ENCODE measurements around the gene COL16A1.

Gene COL16A1

DNA sequence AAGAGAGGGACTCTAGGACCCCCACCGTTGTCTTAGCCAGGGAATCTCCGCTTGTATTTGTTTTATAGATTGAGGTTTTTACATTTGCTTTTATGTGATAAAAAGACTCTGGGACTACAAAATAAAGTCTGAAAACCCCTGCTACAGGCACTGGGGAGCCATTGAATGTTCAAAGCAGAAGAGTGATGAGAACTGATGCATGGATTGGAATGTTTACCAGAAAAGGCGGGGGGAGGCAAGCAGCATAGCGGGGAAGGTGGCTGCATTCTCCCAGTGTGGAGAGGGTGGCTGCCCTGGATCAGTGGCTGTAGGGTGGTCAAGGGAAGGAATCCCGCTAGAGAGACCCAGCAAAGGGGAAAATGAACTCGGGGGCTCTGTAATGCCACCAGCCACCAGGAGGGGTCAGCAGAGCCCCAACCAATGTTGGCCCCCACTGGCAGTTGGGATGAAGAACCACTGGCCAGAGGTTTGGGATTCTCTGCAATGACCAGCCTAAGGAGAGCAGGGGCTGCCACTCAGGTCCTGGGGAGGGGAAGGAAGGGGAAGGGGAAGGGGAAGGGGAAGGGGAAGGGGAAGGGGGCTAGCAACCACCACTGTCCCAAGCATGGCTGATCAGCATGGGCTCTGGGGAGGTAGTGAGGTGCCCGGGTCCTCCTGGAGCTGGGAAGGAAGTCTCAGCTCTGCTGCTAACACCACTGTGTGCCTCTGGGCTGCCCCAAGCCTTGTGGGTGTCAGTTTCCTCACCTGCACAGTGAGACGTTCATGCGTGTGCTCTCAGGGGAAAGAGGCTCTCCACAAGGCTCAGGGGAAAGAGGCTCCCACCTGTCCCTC lies 40.0 kb downstream of the COL16A1 start:
- DNase-seq: peak; percentile 86

DNA sequence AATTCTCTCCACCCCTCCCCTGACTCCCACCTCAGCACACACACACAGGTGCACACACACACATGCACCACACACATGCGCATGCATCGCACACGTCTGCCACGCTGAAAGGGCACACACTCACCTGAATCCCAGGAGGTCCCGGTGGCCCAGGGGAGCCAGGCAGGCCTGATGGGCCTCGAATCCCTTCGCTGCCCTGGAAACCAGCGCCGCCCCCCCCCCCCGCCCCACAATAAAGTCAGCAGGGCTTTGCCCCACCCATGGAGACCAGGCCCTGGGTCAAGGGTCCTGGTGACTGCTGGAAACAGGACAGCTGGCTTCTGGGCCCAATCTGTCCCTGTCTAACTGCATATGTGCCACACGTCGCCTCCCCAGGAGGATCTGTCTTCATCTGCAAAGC lies 41.4 kb downstream of the COL16A1 start:
- DNase-seq: no peak

DNA sequence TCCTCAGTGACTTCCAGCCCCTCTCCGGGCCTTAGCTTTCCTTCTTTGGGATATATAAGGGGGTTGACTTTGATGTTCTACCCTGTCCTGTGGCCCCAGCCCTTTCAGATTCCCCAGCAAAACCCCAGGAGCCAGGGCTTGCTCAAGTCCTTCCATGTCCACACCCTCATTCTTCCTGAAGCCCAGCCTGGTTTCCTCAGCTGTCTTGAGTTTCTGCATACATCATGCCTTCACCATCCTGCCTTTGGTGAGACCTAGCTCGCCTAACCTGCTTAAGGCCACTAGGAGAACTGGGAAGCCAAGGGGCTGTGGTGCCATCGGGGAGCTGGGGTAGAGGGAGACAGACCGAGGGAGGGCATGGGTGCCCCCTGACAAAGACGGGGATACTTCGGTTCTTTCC lies 42.0 kb downstream of the COL16A1 start:
- DNase-seq: no peak

DNA sequence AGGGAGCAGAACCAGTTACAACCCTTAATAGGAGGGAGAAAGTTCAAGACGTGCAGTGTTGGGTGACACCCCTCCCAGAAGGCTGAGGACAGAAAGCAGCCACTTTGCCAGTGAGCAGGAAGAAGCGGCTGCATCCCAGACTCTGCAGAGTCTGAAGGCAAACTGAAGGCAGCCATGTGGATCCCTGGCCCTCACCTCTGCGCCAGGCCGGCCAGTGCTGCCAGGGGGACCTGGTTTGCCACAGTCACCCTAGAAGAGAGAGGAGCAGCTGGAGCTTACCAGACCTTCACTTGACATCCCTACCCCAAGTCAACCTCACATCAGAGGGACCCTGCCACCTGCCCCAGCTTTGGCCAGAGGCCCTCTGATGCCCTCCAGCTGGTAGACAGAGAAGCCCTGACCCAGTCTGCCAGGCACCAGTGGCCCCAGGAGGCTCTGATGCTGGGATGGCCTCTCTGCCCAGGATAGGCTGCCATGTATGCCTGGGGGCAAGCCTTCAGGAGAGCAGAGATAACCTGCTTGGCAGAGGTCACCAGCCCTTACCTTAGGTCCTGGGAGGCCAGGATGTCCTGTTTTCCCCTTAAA lies 42.9 kb downstream of the COL16A1 start:
- DNase-seq: no peak

DNA sequence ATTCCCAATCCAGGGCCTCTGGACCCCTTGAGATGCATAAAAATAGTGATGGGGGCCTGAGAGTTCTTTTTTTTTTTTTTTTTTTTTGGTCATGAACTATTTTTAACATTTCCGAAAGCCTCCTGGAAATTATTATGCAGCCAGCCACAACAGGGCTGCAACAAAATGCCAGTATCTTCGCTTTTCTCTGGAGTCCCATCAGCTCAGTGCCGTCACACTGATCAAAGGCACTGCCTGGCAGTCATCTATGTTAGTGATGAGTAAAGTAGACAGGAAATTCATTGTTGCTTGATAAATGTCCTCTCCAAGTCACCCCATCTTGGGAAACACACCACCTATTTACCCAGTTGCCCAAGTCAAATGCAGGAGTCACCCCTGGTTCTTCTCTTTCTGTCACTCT lies 43.9 kb downstream of the COL16A1 start:
- no peak for DNase-seq

DNA sequence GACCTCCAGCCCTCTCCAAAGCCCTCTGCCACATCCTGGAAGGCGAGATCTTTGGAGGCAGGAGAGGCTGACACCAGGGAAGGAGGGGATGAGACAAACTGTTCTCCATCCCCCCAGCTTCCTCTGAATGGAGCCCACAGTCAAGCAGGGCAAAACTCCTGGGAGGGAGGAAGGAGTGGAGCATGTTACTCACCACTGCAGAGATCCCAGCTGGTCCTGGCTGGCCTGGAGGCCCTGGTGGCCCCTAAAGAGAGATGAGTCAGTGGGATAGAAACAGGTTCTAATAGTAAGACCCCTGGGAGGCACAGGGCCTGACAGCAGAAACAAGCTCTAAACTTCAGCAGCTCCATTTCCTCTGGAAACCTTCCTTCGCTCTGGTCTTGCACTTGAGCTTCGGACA lies 45.1 kb downstream of the COL16A1 start:
- no peak for DNase-seq

DNA sequence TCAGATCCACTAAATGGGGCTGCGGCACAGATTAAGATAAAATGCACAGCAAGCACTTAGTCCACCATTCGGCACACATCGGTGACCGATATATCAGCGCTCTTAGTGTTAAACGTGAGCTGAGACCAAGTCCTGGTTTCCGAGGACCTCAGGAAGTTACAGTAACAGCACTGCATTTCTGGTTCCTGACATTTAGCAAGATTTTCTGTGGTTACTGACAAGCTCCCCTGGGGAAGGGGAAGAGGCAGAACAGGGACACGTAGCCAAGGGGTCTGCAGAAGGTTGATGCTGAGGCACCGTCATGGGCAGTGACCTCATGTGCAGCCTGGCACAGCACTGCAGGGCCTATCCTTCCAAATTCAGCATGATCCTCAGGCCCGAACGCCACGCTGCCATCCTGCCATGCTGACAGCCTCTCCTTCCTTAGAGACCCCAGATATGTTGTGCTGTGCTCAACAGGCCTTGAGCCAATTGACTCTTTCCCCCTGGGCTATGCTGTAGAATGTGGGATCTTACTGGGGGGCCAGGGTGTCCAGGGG lies 45.8 kb downstream of the COL16A1 start:
- DNase-seq: no peak

DNA sequence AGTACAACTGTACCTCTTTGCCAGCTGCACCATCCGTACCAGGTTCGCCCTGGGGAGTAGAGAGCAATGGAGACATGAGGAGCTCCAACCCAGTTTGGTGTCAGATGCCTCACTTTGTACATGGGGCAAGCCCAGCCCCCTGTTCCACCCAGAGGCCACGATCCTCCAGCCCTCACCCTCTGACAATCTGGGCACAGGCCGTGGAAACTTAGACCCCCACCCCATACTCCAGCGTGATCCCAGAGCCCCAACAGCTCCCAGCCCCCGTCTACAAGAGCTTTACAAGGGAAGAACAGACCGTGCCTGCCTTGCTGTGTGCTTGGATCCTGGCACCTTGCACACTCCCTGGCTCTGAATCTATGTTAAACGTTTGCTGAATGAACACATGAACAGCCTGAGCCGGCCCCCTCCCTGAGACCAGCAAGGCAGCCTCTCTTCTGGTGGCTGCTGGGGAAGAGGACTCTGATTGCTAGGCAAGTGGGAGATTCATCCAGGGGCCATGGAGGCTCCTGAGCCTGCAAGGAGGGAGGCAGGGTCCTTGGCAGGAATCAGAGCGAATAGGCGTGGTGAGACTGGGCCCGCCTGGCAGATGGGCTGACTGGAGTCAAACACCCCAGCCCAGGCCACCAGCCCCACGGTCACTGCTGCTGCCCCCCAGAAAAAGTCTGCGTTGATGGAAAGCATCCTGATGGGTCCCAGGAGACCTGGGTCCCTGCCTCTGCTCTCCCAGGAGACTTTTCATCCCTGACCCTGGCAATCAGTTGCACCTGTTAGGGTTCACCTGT lies 46.6 kb downstream of the COL16A1 start:
- no peak for DNase-seq

DNA sequence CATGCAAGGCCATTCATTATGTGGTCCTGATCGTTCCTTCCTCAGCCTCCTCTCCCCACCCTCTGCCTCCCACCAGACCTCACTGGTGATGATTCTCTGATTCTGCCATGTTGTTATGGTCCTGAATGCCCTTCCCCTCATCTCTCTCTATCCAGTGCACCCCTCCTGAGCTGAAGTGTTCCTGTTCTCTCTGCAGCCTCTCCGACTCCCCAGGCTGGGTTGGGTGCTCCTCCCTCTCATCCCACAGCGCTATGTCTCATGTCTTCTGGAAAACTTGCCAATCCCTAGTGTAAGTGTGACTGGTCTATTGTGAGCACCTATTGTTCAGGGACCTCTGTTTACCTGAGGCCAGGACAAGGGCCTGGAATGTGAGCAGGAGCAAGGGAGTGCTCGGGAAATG lies 48.1 kb downstream of the COL16A1 start:
- no peak for DNase-seq

DNA sequence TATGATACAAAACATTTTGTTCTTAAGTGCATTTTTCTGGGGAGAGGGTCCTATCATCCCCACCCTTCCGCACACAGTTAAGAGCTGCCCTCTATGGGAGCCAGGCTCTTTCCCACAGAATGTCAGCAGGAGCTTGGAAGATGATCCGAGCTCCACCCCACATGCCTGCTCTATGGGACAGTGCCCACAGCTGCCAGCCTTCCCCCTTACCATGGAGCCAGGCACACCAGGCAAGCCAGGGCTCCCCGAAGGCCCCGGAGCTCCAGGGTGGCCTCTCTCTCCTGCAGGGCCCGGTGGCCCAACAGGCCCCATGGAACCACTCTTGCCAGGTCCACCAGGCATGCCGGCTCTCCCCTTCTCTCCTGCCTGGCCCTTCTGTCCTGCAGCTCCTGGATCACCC lies 48.7 kb downstream of the COL16A1 start:
- no peak for DNase-seq

DNA sequence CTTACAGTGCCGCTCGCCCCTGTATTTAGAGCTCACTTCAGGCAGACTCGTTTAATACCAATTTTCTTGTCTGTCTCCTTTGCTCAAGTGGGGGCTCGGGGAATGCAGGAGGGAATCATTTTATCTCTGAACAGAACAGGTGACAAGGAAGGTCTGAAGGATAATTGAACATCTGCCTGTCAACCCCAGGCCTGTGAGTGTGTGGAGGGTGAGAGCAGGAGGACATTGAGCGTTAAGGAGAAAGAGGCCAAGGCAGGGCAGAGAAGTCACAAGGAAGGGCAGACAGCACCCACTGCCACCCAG lies 49.4 kb downstream of the COL16A1 start:
- DNase-seq: no peak

DNA sequence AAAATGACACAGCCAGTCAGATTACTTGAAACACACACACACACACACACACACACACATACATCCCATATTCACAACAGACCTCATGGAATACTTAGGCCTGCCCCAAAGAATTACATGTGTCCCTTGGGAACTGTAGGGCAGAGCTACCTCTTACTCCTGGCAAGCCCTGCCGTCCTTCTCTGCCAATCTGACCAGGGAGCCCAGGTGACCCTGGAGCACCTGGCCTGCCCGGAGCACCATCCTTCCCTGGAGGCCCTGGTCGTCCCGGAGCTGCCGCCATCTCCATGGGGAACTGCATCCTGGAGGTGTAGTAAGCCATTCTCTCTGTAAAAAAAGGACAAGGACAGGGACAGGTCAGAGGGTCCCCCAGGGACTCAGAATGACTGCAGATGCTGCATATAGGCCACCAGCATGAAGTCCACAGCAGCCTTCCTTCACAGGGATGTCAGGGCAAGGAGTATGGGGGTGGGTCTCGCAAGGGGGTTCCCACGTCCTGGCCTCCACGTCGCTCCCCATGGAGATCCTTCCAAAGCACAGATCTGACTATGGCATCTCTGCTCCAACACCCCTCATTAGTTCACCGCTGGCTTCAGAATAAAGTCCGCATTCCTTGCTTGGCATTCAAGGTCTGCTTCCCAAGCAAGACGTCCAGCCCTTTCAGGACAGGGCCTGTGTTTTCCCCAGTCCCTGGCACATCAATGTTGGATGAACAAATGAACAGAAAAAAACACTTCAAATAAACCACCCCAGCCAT lies 49.9 kb downstream of the COL16A1 start:
- no peak for DNase-seq

DNA sequence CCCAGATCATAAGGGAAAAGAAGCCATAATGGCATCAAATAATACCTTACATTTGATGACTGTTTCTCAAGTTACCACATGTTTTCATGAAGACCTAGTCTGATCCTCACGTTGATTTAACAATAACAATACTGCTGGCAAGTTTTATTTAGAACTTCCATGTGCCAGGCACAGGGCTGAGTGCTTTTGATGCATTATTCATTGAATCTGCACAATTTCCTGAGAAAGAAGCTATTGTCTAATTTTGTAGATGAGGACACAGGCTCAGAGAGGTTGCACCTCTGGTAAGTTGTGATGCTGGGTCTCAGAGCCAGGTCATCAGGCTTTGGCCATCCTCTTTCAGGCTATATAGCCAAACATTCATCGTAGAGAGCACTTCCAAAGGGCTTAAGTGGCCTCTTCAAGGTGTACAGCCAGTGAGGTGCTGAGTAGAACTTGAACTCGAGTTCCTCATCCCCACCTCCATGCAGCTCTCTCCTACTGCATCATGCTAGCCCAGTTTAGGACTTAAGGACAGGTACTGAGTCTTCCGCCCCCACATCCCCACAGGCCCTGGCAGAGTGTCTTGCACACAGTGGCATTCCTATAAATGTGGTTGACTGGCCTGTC lies 50.8 kb downstream of the COL16A1 start:
- DNase-seq: no peak

DNA sequence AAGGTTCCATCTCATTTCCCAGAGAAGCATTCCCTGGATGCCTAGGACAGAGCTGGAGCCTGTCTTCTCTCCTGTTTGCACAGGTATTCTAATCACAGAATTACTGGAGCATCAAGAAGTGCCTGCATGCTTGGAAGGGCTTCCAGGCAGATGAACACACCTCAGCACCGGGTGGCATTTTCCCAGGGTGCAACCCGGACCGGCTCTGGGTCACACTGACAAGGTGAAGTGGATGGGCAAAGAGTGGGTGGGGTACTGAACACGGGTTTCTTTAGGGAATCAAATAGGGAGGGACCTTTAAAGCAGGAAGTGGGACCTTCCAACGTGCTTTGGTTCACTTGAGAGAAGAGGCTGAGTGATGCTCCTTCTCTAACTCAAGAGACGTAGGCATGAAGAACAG lies 52.1 kb downstream of the COL16A1 start:
- no peak for DNase-seq

DNA sequence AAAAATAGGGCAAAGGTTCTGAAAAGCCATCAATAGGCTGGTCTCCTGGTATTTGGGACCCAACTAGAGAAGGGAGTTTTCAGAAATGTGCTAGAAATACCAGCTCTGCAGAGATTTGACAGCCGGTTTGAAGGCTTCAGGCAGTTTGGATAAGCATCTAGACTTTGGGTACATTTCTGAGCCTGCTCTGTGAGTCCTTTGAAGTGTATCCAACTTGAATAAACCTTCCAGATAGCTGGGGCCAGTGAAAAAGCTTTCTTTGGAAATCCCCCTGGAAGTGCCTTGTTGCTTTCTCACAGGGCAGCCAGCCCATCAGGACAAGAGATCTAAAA lies 52.8 kb downstream of the COL16A1 start:
- no peak for DNase-seq

DNA sequence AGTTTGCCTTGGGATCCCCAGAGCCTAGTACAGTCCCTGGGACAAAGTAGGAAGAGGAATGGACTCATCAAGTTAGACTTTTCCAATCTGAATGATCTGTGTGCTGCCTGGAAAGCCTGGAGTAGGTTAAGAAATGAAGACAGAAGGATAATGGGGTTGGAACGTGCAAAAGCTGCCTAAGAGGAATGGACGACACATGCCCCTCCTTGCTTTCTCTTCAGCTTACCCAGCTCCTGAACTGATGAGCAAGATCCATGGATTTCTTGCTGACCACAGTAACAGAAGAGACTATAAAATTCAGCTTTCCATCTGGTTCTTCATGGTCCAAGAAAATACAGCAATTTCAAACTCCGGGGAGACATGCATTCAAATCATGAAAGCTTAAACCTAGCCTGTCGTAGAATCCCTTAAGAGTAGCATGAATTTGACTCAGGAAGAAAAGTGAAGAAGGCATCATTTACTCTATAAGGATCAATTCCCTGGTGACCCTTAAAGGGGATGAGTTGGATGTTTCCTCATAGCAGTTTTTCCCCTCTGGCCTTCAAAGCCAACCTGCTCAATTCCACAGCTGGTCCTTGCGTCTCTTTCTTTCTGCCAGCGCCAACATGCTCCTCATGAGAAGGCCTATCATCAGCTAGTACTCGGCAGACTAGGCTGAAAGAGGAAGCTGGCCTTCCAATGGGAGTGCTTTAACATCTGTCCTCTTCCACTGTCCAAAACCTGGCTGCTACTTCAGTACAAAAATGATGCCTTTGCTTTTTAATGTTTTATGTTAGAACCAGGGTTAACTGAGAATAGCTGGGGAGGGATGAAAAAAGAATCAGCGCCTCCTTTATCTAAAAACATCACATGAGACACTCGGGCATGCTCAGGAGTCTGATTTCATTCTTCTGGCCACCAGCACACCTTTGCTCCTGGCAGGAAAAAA lies 53.4 kb downstream of the COL16A1 start:
- DNase-seq: no peak

DNA sequence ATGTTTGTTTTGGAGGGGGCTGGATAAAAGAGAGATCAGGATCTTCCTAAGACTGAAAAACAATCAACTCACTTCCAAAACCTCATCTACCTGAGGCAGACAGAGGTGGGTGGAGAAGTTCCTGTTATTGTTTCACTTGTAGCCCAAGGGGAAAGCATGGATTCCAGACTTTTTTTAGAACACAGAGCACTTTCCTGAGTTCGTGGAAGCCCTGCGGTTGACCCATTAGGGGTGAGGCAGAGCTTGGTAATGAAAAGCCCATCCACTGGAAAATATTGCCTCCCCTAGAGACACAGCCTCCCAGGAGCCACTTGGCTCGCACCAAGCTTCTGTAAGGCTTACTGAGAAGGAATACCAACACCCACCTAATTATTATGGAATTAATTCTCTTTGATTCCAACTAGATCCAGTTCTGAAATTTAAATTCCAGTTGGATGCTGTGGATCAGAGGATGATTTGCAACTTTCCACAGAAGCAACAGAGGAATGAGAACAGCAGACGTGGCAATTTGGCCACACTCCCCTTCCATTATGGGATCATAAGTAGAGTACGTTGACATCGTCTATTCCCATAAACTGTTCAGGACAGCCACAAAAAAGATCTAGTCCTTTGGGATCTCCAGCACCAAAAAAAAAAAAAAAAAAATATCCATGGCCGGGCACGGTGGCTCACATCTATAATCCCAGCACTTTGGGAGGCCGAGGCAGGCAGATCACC lies 55.0 kb downstream of the COL16A1 start:
- no peak for DNase-seq

DNA sequence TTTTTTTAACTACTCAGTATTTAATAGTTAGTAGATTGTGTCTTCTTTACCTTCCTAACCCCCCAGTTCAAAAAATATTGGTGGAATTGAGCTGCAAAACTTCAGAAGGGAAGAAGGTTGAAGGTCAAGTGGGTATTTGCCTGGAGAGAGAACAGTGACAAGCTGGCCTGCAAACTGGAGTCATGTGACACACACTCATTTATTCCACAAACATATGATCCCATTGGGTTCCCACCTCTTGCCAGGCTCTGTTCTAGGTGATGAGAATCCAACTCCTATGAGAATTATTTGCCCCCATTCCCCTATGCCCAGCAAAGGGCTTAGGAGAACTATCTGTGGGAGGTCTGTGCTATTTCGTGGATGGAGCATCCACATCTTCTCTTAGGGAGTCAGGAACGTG lies 55.6 kb downstream of the COL16A1 start:
- no peak for DNase-seq

DNA sequence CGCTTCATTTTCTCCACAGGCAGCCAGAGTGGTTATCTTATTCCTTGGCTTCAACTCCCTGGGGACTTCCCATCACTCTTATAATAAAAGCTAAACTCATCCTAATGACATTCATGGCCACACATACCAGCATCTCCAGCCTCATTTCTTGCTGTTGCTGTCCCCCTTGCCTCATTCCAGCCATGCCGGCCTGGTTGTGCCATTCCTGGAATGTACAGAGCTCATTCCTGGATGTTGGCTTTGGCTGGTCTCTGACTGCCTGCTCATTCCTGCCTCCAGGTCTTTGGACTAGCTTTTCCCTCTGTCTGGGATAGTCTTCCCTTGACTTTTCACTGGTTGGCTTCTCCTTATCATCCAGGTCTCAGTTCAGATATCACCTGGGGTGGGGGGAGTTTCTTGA lies 56.7 kb downstream of the COL16A1 start:
- no peak for DNase-seq

DNA sequence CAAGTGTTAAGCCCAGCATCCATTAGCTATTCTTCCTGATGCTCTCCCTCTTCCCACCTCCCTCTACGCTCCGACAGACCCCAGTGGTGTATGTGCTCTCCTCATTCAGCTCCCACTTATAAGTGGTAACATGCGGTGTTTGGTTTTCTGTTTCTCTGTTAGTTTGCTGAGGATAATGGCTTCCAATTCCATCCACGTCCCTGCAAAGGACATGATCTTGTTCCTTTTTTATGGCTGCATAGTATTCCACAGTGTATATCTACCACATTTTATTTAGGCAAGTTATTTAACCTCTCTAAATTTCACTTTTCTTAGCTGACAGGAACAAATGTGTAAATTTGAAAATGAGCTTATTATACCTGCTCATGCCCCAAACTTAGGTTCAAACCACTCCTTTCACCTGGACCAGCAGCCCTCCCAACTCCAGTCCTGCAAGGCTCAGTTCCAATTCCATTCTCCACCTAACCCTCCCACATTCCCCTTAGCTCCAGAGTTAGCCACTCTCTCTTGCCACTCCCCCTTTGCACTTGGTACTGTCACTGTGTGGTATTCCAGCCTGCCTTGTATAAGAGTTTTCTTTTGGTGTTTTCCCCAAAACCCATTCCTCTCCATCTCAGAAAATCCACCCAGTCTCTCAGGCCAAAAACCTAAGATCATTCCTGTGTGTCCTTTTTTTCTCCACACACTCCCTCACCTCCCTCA lies 57.4 kb downstream of the COL16A1 start:
- DNase-seq: no peak

DNA sequence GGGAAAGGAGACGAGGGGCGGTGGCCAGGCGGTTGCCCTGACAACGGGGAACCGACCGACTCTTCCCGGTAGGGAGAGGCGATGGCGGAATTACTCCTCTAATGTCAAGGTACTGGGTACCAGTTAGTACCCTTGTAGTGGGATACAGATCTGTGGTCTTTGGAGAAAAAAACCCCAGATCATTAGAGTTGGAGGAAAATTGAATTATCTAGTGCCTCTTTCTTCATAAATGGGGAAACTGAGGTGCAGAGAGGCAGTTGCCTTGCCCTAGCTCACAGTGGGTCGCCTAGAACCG lies 58.6 kb downstream of the COL16A1 start:
- no peak for DNase-seq
